DMS79 (cell line): ENCODE measurements around the gene GUCY1A1.

Experiments used
- DNase-seq: peaks from one replicate; lab custom pipeline; 2025; lab: John Stamatoyannopoulos, UW

The GUCY1A1 gene

DNA sequence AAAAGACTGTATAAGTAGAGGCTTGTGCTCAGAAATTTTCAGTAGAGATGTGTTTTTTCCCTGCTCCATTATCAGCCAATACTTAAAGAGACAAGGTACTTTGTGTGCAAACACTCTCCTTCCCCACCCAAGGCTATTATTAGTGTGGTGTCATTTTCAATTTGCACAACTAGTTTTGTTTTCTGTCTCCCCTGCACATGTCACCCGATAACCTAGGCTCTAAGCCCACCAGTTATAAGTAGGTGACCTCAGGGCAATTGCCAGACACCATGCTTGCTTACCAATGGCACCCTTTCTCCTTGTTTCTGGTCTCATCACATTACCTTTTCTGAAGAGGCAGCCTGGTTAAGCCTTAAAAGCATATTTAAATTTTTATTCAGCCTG, 8.0 kb upstream of the GUCY1A1 start:
- DNase-seq = no peak

DNA sequence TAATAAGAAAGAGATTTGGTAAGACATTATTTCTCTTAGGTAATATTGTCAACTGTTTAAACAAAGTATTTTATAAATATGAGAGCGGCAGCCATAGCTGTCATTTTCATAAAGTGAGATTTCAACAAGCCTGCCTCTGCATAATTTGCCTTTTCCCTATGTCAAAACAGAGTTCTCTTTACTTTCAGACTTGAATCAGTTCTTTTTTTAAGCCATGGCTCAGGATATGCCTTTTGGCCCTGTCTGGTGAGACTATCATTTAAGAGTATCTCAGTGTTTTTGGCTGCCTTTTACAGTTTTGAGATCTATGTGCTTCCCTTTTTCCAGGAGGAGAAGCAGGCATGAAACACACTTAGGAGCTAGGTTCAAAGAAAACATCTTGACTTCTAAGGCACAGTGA, 7.5 kb upstream of the GUCY1A1 start:
- no peak for DNase-seq

DNA sequence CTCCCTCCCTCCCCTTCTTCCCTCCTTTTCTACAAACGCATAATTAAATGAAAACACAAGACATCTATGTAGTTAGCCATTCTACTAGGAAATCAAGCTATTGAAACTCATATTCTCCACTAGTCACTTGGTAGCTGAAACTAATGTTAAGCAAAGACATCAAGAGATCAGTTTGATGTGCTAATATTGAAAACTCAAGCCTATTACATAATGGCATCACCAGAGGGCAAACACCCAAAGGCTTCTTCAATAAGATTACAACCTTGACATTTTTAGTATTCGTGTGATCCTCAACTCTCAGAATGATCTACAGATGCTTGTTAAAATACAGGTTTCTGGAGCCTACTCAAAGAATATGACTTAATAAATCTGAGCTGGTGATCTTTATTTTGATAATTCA, 6.2 kb upstream of the GUCY1A1 start:
- DNase-seq = no peak

DNA sequence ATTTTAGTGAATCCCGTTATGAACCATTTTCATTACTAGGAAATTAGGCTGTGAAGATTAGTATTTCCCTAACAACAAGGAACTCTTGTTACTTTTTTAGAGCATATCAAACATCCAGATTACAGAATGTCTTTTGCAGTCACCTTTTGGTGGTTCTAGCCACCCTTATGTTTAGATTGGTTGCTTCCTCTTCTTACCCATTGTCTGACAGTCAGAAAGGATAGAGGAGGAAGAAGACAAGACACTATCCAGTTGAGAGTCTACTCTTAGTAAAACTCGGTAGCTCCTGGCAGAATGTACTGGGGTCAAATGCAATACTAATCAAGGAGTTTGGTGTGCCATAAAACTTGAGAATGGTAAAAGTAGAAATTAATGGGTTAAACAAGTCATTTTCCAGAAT, 1.6 kb upstream of the GUCY1A1 start:
- DNase-seq = no peak

DNA sequence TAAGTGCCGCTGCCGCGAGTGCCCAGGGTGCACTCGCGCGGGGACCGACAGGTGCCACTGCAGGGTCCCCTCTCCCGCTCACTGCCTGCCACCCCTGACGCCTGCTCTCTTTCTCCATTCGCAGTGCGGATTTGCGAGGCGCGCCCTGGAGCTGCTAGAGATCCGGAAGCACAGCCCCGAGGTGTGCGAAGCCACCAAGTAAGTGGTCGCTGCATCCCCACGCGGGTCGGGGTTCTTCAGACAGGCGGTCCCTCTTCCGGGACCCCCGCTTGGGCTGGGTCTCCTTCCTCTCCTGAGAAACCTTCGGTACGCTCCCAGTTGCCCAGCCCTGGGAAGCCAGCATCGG, 547 bp downstream of the GUCY1A1 start:
- DNase-seq = no peak

DNA sequence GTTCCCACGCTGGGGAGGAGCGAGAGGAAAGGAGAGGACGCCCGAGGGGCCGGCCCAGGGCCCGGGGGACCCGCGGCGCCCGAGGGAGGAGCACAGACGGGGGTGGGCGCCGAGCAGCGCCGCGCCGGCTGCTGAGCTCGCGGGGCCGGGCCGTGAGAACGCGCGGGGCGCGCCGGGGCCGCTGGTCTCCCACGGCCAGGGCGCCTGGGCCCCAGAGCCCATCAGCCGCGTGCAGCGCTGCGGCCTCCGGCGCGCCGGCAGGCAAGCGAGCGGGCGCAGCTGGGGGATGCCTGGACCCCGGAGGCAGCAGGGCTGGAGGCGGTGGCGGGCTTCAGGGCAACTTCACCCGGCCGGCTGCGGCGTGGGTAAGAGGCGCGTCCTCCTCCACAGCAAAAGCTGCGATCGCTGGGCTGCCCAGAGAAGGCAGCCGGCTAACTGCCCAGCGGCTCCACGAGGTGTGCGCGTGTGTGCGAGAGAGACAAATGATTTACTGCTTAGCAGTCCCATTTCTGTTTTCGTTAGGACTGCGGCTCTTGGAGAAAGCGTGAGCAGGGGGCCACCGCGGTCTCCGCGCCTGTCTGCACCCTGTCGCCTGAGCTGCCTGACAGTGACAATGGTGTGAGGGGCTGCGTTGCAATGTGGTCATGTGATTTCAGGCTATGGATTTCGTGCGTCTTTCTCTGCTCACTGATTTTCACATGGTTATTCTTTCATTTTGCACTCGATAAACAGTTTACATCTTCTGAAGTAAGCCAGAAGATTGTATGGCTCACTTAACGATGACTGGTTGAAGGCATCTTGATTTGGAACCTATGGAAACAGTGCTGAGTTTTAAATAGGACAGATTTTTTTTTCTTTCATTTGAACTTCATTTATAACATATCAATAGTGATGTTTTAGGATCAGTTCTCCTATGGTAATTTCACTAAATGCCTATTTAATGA, 1.2 kb downstream of the GUCY1A1 start:
- no peak for DNase-seq

DNA sequence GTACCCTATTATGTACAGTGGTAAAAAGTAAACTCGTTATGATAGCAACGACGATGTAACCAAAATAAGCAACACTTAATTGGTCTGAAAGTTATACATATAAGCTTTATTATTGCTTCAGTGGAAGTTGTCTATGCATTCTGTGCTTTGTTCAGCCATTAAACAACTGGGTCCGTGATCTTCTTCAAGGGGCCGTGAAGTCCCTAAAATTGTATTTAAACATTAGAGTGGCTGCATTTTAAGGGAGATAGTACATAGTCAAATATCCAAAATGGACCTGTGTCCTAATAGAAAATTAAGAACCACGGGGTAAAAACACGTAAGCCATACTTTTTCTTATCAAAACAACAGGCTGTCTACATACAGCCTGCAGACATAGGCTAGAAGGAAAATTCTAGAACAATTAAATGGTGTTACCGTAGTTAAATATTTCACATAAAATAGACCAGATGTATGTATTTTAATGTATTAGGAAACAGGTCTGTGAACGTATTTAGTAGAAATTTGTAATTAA, 2.1 kb downstream of the GUCY1A1 start:
- DNase-seq = no peak

DNA sequence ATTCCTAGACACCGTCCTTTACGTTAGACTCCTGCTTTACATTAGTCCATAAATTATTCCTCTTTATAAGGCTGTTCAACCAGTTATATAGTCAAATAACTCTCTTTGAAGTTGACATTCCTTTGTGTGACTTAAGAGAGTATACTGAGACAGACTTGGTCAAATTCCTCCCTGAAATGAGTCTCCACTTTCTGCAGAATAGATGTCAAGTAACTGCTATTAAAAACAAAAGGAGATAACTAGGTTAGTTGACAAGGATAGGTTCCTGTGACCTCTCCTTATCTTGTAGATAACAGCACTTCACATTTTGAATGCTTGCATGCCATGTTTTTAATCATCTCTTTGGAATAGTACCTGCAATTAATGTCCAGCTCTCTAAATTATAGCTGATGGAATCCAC, 5.7 kb downstream of the GUCY1A1 start:
- DNase-seq = no peak

DNA sequence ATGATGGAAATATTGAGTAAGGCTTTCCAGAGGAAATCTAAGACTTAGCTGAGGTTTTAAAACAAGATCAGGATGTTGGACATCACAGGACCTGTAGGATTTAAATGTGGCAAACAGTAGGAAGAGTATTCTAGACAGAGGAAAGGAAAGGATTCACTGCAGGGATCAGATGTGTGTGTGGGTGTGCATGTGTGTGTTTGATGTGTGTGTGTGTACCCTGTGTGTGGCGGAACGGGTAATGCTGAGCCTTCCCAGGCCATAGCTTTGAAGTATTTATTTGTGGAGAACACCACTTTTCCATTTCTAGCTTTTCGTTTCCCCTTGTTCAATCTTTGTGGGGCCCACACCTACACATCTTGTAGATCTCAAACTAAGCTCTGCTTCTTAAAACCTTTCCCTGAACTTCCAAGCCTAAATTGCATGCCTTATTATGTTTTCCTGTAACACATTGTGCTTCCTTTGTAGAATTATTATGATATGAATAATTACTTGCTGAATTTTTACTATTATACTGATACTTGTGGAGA, 6.9 kb downstream of the GUCY1A1 start:
- no peak for DNase-seq

DNA sequence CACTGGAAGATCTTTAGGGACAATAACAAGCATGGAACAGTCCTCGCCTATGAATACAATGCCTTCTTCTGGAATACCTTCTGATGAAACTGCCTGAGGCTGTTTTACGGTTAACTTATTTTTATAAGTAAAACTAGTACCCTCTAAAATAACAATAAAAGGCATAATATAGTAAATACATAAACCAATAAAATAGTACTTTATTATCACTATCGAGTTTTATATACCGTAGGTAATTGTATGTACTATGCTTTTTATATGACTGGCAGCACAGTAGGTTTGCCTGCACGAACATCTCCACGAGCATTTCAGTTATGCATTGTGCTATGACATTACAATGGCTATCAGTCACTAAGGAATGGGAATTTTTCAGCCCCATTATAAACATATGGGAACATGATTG, 8.0 kb downstream of the GUCY1A1 start:
- DNase-seq = no peak

DNA sequence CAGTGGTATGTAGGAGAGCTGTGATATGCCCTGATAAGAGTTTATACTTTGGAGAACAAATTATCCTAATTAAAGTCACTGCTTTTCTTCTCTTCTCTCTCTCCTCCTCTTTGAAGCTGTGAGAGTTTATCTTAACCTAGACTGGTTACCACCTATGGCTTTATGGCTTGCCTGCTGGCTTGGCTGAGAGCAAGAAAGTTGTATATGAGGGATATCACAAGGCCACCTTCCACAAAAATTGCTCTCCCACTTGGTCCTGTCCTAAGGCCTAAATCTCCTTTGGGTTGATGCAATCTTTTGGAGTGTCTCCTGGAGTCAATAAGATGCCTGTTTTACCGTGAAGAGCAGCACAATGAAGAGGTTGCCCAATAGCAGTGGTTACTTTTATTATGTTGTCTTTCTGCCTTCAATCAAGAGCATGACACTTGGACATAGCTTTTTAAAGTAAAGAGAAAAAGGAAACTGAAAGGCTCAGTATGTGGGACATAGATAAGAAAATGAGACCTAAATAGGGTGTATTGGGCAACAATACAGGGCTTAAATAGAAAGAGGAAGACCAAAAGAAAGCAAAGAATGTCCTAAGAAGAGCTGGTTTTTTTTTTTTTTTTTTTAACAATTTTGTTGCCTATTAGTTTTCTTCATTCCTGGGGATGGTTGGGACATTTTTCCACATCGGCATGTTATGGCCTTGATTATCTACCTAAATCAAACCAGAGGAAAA, 9.2 kb downstream of the GUCY1A1 start:
- no peak for DNase-seq

DNA sequence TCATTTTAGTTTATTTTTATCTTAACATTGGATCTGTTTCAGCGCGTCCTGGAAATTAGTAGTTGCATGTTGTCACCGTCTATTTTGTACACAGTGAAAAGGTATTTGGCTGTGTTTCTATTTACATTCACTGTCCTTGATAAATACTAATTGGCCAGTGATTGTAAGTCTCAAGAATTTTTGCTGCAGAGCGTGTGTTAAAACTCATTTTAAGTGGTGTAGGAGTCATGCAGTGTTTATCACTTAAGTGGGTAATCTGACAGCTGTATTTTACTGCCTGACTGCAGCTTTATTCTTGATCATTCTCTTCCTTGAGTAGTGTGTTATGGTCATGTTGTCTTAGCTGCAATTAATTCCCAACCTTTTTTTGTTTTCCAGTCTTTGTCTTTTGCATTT, 9.8 kb downstream of the GUCY1A1 start:
- DNase-seq = no peak

DNA sequence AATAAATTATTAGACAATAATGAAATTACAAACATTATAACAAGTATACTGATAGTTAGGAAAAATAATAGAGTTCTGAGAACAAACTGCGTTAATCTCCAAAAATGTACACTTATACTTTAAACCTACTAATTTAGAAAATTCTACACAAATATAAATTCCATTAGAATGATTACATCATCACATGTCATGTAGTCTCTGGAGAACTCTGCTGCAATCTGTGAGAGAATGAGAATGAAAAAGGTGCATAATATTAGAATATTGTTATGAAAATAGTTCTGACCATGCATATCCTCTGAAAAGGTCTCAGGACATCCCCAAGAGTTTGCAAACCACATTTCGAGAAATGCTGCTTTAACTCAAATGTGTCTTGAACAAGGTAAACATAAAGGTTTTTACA, 11.4 kb downstream of the GUCY1A1 start:
- no peak for DNase-seq

DNA sequence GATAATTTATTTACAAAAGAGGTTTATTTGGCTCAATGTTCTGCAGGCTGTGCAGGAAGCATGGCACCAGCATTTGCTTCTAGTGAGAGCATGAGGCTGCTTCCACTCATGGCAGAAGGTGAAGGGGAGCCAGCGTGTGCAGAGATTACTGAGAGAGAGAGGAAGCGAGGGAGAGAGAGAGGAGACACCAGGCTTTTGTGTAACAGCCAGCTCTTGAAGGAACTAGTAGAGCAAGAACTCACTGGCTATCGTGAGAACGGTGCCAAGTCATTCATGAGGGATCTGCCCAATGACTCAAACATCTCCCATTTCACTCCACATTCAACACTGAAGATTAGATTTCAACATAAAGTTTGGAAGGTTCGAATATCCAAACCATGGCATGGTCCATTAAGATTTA, 12.7 kb downstream of the GUCY1A1 start:
- no peak for DNase-seq

DNA sequence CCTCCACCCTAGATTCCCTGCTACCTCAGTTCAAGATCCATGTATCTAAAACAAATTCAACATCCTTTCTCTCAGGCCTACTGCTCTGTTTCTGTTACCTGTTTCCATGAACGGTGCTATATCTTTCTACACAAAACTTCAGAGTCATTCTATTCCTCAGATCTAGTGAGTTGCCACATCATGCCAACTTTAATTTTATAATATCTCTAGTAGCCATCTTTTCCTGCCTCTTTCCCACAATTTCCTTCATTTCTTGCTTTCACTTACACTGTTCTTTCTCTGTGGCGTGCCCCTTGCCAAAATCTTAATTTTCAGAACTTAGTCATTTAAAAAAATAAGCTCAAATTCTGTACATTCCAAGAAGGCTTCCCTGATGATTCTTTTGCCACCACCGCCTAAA, 15.2 kb downstream of the GUCY1A1 start:
- no peak for DNase-seq

DNA sequence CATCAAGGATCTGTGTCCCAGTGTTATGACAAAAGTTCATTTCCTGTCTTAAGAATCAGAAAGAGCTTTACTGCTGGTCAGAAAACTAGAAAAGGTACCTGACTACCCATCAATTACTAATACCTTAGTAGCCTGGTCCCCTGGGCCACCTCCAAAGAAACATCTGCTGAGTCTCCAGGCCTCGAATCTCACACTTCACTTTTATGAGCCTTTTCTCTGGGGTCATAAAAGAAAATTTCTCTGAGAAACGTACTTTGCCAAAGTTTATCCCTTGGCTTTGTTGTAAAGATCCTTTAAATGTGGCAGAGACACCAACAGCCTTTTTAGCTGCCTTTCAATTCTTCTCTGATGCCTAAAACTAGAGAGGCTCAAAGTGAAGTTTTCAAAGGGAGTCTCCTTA, 17.8 kb downstream of the GUCY1A1 start:
- DNase-seq = no peak

DNA sequence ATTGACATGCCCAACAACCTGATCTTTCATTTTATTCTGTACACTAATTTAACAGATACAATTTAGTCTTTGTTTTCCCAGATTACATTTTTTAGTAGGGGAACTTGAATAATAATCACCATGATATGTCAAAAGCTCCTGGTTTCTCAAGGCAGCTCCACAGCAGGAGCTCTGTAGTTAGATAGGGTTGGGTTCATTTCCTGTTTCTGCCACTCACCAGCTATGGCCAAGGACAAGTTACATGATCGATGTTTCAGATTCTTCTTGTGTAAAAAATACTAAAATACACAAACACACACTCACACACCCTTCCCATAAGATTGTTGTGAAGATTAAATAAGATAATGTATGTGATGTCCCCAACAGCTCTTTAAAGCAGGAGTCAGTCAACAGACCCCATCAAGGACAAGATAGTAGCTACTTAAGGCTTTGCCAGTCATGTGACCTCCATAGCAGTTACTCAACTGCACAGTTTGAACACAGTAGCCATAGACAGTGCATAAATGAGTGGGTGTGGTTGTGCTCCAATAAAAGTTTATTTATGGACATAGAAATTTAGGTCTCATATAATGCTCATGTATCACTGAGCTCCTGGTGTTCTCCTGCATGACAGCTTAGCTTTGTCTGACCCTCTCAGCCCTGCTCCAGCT, 18.4 kb downstream of the GUCY1A1 start:
- DNase-seq = no peak

DNA sequence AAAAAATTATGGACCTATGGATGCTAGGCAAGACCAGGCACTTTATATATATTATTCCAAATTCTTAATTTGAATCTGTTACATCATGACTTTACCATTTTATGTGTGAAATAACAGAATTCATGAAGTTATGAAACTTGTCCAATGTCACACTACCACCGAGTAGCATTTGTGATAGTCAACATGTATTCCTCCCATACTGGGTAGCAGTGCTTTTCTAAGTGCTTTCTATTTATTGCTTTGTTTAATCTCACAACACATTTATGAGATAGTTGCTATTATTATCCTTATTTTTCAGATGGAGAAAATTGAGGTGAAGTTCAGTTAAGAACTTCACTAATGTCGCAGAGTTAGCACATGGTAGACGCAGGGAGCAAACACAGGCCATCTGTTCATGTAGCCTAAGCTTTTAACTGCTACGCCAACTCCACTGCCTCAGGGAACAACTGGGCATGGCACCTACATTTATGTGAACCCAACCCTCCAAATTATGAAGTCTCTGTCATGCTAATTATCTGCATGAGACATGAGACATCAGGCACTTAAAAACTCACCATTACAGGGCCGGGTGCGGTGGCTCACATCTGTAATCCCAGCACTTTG, 20.8 kb downstream of the GUCY1A1 start:
- DNase-seq = no peak

DNA sequence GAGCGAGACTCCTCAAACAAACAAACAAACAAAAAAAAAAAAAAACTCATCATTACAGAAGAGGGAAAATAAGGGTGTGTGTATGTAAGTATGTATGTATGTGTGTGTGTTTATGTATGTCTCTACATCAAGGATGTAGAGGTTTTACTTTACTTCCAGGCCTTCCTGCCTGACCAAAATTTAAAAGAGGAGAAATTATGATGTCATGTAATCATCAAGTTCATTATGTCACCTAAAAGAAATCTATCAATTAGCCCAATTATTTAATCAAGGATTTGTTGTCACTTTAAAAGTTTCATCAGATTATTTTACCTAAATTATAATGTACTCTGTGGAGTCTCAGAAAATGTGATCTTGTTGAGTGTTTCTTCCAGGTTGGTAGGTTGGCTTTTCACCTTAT, 21.6 kb downstream of the GUCY1A1 start:
- DNase-seq = no peak

DNA sequence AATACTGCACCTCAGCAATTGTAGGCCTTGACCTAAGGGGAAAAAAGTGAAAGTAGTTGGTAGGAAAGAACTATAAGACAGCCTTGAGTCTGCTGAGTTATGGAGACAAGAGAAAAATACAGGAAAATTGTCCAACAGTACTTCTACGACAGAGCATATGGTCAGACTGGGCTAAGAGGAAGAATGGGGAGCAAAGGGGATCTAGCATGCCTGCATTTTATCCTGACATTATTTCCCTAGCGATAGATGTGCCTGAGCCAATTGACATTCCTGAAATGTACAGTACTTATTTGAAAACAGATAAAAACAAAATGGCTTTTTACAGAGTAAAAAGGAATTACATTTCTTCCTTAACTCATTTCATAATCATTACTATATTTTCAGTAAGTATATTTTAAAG, 22.2 kb downstream of the GUCY1A1 start:
- DNase-seq = no peak

DNA sequence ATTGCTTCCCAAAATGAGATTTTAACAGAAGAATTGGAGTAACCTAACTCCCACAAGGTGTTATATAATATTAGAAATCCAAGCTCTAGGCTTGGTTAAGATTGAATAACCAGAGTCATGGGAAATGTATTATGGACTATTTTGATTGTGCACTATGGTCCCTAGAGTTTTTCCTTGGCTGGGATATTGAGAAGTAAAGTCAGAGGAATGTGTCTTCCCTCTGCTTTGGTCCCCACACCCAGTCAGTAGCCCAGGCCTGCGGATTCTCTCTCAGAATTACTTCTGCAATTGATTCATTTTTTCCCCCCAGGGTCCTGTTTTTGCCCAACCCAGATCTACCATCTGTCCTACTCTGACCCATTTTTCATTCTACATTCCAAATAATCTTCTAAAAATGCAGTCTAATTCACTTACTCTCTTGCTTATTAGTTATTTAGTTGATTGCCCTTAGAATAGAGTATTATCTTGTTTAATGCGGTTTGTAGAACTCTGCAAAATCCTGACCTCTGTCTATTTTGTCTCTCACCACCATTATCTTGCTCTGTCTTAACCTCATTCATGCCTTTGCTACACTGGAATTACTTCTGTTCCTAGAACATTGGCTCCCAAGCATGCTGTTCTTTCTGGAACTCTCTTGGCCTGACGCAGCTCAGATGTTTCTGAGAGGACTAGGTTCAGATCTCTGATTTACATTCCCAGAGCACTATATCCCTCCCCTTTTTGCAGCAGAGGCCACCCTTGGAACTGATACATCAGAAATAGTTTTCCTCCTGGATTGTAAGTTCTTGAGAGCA, 23.6 kb downstream of the GUCY1A1 start:
- no peak for DNase-seq
